ENCODE measurements around the gene ZHX3.

The ZHX3 gene

GRCh38 chr20:41167481-41168253 lies 149.9 kb downstream of the ZHX3 start:
- no peak for DNase-seq (ENCODE audit: low spot score)
- no peak for TF ChIP-seq CTCF (IDR thresholded peaks at IDR 0.05; ENCODE audit: extremely low read depth, missing control alignments)

- no peak for DNase-seq (ENCODE audit: low spot score)
- no peak for TF ChIP-seq CTCF (IDR thresholded peaks at IDR 0.05; ENCODE audit: extremely low read depth, missing control alignments)
Measured at GRCh38 chr20:41167118-41167470, 150.4 kb downstream of the ZHX3 start.

GRCh38 chr20:41166201-41167117 lies 151.1 kb downstream of the ZHX3 start:
- TF ChIP-seq CTCF (IDR thresholded peaks at IDR 0.05; ENCODE audit: extremely low read depth, missing control alignments): no peak
- no peak for DNase-seq (ENCODE audit: low spot score)

- no peak for TF ChIP-seq CTCF (IDR thresholded peaks at IDR 0.05; ENCODE audit: extremely low read depth, missing control alignments)
- DNase-seq (ENCODE audit: low spot score): no peak
Measured at GRCh38 chr20:41165001-41165882, 152.3 kb downstream of the ZHX3 start.

GRCh38 chr20:41163821-41164220 lies 153.7 kb downstream of the ZHX3 start:
- TF ChIP-seq CTCF (IDR thresholded peaks at IDR 0.05; ENCODE audit: extremely low read depth, missing control alignments): no peak
- no peak for DNase-seq (ENCODE audit: low spot score)

GRCh38 chr20:41162396-41162795 lies 155.1 kb downstream of the ZHX3 start:
- TF ChIP-seq CTCF (IDR thresholded peaks at IDR 0.05; ENCODE audit: extremely low read depth, missing control alignments): no peak
- DNase-seq (ENCODE audit: low spot score): no peak

Measured in GM20000 (cell line).